PC-9 (cell line): ENCODE results near the gene CADPS2.

Experiments used
- EZH2 ChIP-seq: fragments of 200-600 bp; sonication (generic); IDR thresholded peaks from 2 replicates; pipeline ENCODE4 v1.8.0; 2017; ENCODE audit warnings: antibody characterized with exemption, low read depth
- TF ChIP-seq, protein P1 (sequence below): fragments of 200-600 bp; sonication (generic); conservative IDR thresholded peaks from 2 replicates; pipeline ENCODE4 v1.6.1; 2017; ENCODE audit warnings: mixed run types, antibody characterized with exemption, mild to moderate bottlenecking, moderate library complexity

- TF ChIP-seq, protein P1, sequence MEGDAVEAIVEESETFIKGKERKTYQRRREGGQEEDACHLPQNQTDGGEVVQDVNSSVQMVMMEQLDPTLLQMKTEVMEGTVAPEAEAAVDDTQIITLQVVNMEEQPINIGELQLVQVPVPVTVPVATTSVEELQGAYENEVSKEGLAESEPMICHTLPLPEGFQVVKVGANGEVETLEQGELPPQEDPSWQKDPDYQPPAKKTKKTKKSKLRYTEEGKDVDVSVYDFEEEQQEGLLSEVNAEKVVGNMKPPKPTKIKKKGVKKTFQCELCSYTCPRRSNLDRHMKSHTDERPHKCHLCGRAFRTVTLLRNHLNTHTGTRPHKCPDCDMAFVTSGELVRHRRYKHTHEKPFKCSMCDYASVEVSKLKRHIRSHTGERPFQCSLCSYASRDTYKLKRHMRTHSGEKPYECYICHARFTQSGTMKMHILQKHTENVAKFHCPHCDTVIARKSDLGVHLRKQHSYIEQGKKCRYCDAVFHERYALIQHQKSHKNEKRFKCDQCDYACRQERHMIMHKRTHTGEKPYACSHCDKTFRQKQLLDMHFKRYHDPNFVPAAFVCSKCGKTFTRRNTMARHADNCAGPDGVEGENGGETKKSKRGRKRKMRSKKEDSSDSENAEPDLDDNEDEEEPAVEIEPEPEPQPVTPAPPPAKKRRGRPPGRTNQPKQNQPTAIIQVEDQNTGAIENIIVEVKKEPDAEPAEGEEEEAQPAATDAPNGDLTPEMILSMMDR, result no peak
- TF ChIP-seq EZH2, result no peak
Measured at GRCh38 chr7:122544463-122544862, 341.8 kb downstream of the CADPS2 start.
